Esophagus mucosa (tissue), 1 donor: ENCODE data around the gene DHRS1. TPM values are rescaled to one million over a fixed set of nuclear protein-coding genes. Genes with fewer than 3 reads are reported as not detected.

ENCODE experiments used
- ATAC-seq: fragments of 200-7000 bp; cut with Tn5 transposase; one replicate; pipeline ENCODE4 v1.9.1; 2020
- total RNA-seq: library from RNA; stranded (reverse); gene quantifications from one replicate; pipeline ENCODE4 v1.2.4, GENCODE V29; 2023
- donor health status: DM: yes; HTN: yes; CAD: no.

Gene DHRS1
- total RNA-seq, 1 donor from 2014 or later = 110 TPM

- no peak for ATAC-seq
Measured at GRCh38 chr14:24308342-24309124, 9.0 kb upstream of the DHRS1 start.

GRCh38 chr14:24307575-24308341 lies 8.2 kb upstream of the DHRS1 start, which contains the start of gene CIDEB:
TSS of gene CIDEB (minus strand) at chr14:24307977. CDS start at chr14:24307858, 119 bp downstream.
- peak; percentile 8 for ATAC-seq

DNA sequence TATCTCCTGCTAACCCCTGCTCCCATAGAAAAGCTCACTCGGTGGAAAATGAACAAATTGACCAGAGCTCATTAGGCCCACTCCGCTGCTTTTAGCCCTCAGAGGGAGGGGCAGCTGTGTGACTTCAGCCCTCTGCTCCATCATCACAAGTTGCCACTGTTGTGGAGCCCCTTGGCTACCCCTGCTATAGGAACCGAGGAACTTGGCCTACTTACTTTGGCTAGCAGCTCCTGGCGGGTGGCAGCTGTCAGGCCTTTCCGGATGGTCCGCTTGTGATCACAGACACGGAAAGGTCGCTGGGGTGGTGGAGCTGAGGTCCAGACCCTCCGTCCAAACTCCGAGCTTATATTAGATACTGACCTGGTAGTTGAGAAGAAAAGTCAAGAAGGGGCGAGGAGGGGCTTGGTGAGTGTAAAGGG lies 7.6 kb upstream of the DHRS1 start:
- ATAC-seq = no peak

GRCh38 chr14:24304019-24304387 lies 4.4 kb upstream of the DHRS1 start:
- ATAC-seq = no peak

- ATAC-seq = no peak
Measured at GRCh38 chr14:24300326-24300980, 873 bp upstream of the DHRS1 start.

- ATAC-seq = peak; percentile 83
Measured at GRCh38 chr14:24298892-24299254, 707 bp downstream of the DHRS1 start.

- peak; percentile 11 for ATAC-seq
Measured at GRCh38 chr14:24297190-24297964, 2.2 kb downstream of the DHRS1 start.

DNA sequence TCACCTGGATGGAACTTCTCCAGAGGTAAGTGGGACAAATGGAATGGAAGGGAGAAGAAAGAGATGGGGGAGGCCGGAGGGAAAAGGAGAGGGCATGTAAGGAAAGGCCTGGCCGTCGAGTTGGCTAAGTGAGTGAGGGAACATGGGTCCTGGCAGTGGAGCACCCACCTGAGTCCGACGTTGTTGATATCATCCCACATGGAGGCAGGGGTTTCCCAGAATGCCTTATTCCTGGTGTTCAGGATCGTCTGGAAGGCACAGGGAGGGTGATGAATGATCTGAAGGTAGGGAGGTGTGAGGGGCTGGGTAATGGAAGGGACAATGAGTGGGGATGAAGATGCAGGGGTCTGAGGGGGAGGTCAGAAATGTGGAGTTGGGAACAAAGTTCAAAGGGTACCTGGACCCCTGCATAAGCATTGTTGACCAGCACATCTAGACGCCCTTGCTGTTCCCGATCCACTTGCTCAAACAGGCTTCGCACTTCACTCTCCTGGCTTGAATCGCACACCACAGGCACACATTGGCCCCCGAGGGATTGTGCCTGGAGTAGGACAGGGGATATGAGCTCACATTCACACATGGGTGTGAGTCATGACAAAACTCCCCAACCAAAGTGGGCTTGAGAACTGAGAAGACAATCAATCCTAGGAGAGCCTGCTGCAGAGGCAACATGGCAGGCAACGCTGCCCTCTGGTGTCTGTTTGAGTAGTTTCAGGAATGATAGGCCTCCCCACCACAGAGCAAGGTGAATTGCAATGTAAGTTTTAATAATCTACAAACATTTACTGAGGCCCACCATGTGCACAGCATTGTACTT lies 3.0 kb downstream of the DHRS1 start:
- peak; percentile 58 for ATAC-seq

GRCh38 chr14:24293525-24293924 lies 6.1 kb downstream of the DHRS1 start:
- no peak for ATAC-seq

GRCh38 chr14:24292118-24292807 lies 7.3 kb downstream of the DHRS1 start:
- ATAC-seq = no peak

DNA sequence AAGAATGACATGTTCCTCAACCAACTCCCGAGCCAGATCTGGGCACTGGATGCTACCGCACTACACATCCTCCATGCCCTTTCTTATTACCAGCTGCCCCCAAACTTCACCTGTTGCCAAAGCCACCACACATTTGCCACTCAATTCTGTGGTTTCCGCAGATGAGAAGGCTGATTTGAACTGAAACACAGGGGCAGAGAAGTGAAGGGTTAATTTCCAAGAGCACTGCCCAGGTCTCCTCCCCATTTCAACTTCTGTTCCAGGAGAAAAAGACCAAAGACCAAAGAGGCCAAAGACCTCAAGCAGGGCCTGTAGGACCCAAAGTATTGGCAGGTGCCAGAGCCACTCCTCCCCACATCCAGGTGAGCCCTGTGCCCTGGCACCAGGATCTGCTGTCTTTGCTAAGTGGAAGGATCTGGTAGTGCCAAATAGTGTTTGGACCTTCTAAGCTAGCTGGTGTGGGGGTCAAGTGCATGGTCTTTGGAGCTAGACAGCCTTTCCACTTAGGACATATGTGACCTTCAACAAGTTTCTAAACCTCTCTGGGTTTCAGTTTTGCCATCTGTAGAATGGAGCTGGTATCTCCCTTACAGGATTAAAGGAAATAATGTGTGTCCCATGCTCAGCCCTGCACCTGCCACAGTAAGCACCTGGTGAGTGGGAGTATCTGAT lies 8.0 kb downstream of the DHRS1 start:
- ATAC-seq = no peak

- ATAC-seq = no peak
Measured at GRCh38 chr14:24290746-24291145, 8.8 kb downstream of the DHRS1 start.

DNA sequence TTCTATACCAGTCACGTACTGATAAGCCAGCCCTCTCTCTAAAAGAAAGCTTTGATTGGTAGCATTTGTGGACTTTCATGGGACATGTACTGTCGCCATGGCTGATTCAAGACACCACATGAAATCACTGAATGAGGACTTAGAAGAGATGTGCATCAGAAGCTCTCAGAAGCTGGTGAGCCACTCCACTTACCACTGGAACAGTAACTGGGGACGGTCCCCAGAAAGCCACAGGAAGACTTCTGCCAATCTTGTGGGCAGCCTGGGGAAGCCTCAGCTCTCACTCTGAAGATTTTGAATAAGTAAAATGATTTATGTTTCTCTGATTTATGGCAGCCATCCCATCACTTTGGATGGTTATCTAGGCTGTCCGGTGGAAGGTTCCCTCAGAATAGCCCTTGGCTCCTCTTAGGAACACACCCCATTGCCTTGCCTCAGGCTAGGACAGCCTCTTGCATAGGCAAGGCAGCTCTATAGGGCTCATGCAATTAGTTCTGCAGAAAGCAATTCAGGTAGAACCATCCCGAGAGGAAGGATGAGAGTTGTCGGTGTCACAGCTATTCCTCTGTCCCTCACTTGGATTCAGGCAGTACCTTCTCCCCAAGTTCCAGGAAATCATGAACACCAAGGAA lies 9.8 kb downstream of the DHRS1 start:
- no peak for ATAC-seq

DNA sequence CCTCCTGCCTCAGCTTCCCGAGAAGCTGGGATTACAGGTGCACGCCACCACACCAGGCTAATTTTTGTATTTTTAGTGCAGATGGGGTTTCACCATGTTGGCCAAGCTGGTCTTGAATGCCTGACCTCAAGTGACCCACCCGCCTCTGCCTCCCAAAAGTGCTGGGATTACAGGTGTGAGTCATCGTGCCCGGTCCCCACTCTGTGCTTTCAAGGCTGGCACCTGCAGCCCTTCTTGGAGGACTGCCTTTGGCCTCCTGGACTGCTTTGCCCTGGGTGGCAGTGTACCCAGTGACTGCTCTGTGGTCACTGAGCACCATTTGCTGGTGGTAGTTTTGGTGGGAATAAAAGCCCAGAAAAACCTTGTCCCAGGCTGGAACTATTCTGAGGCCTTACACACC lies 12.6 kb downstream of the DHRS1 start:
- no peak for ATAC-seq

- no peak for ATAC-seq
Measured at GRCh38 chr14:24285351-24285750, 14.2 kb downstream of the DHRS1 start.

- ATAC-seq = no peak
Measured at GRCh38 chr14:24284501-24285035, 15.0 kb downstream of the DHRS1 start.

- ATAC-seq = no peak
Measured at GRCh38 chr14:24283796-24284460, 15.7 kb downstream of the DHRS1 start.

DNA sequence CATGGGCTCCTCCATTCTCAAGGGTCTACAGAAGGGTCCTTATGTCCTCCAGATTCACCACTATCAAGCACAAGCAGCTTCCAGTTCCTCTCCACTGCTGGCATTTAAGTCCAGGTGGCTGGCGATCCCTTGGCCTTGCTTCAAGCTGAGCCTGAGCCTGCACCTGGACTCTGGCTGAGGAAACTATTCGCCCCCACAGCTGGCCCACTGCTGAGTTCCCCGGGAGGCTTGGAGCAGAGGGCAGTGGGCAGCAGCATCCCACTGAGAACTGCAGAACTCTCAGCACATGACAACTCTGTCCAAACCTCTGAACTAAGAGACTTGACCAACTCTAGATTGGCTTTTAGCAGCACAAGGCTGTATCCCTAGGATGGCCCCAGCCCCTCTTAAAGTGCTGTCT lies 16.8 kb downstream of the DHRS1 start:
- ATAC-seq = no peak

GRCh38 chr14:24281636-24282035 lies 17.9 kb downstream of the DHRS1 start:
- ATAC-seq = no peak
